ENCODE results near the gene SDK1. TPM values are rescaled to one million over a fixed set of nuclear protein-coding genes. Genes with fewer than 3 reads are reported as not detected.

Gene SDK1
- total RNA-seq, 2 donors from 2014 or later, result 19.8 to 32.4 TPM

GRCh38 chr7:3436746-3437145 is 135.7 kb downstream of the SDK1 start:
- no peak overlapping the region for H3K4me3 ChIP-seq
- ATAC-seq, result no peak
- no peaks in the 10 kb centered on the region for H3K27me3 ChIP-seq
- H3K27ac ChIP-seq, result no peak overlapping the region
- H3K36me3 ChIP-seq (replicated peaks in 1 of 2; ENCODE audit: insufficient read depth in 1 of 2, low read depth in 2 of 2), result no peaks in the 10 kb centered on the region
- TF ChIP-seq CTCF (IDR thresholded peaks at IDR 0.05), result no peak
- TF ChIP-seq POLR2A (IDR thresholded peaks at IDR 0.05), result no peak
- intact Hi-C loops (cut with DNase I), result no loop called here
- no peaks in the 10 kb centered on the region for H3K9me3 ChIP-seq
- no peak for DNase-seq
- H3K4me1 ChIP-seq, result peaks cover 6% of the 10 kb centered on the region
- WGBS, 2 donors, result 73 to 84% methylated on average over 5 of the region's 5 CpGs

GRCh38 chr7:3437467-3437866 is 136.4 kb downstream of the SDK1 start:
- no peak overlapping the region for H3K4me3 ChIP-seq
- DNase-seq (no peak), ATAC-seq (no peak)
- WGBS, 2 donors, result 90 to 94% methylated on average over 6 of the region's 6 CpGs
- H3K27me3 ChIP-seq, result no peaks in the 10 kb centered on the region
- H3K27ac ChIP-seq, result no peak overlapping the region
- peaks cover 6% of the 10 kb centered on the region for H3K4me1 ChIP-seq
- H3K36me3 ChIP-seq (replicated peaks in 1 of 2; ENCODE audit: insufficient read depth in 1 of 2, low read depth in 2 of 2), result no peaks in the 10 kb centered on the region
- intact Hi-C loops (cut with DNase I), result no loop called here
- TF ChIP-seq POLR2A (IDR thresholded peaks at IDR 0.05) (no peak), CTCF (IDR thresholded peaks at IDR 0.05) (no peak)
- no peaks in the 10 kb centered on the region for H3K9me3 ChIP-seq

GRCh38 chr7:3438352-3438751 is 137.3 kb downstream of the SDK1 start:
- Histone ChIP-seq H3K4me3 (no peak overlapping the region), H3K27me3 (no peaks in the 10 kb centered on the region), H3K9me3 (no peaks in the 10 kb centered on the region), H3K4me1 (peaks cover 6% of the 10 kb centered on the region), H3K36me3 (replicated peaks in 1 of 2; ENCODE audit: insufficient read depth in 1 of 2, low read depth in 2 of 2) (no peaks in the 10 kb centered on the region), H3K27ac (no peak overlapping the region)
- no peak for DNase-seq
- no peak for TF ChIP-seq CTCF (IDR thresholded peaks at IDR 0.05)
- no peak for TF ChIP-seq POLR2A (IDR thresholded peaks at IDR 0.05)
- ATAC-seq, result no peak
- intact Hi-C loops (cut with DNase I), result no loop called here
- 87% methylated on average over 4 of the region's 4 CpGs for WGBS, 2 donors

- peaks cover 6% of the 10 kb centered on the region for H3K4me1 ChIP-seq
- H3K27me3 ChIP-seq, result no peaks in the 10 kb centered on the region
- intact Hi-C loops (cut with DNase I), result no loop called here
- H3K4me3 ChIP-seq, result no peak overlapping the region
- TF ChIP-seq POLR2A (IDR thresholded peaks at IDR 0.05) (no peak), CTCF (IDR thresholded peaks at IDR 0.05) (no peak)
- H3K36me3 ChIP-seq (replicated peaks in 1 of 2; ENCODE audit: insufficient read depth in 1 of 2, low read depth in 2 of 2), result no peaks in the 10 kb centered on the region
- no peak for DNase-seq
- no peak overlapping the region for H3K27ac ChIP-seq
- no peak for ATAC-seq
- 84 to 90% methylated on average over 3 of the region's 3 CpGs for WGBS, 2 donors
- no peaks in the 10 kb centered on the region for H3K9me3 ChIP-seq
Measured at GRCh38 chr7:3439333-3440030, 138.4 kb downstream of the SDK1 start.

- Histone ChIP-seq H3K9me3 (no peaks in the 10 kb centered on the region), H3K4me3 (no peak overlapping the region), H3K4me1 (peaks cover 6% of the 10 kb centered on the region), H3K36me3 (replicated peaks in 1 of 2; ENCODE audit: insufficient read depth in 1 of 2, low read depth in 2 of 2) (no peaks in the 10 kb centered on the region), H3K27ac (no peak overlapping the region), H3K27me3 (no peaks in the 10 kb centered on the region)
- no peak for DNase-seq
- no peak for ATAC-seq
- no peak for TF ChIP-seq CTCF (IDR thresholded peaks at IDR 0.05)
- TF ChIP-seq POLR2A (IDR thresholded peaks at IDR 0.05), result no peak
- 43 to 88% methylated on average over 2 of the region's 2 CpGs for whole genome bisulfite sequencing, 2 donors
- intact Hi-C loops (cut with DNase I), result no loop called here
Measured at GRCh38 chr7:3440509-3440908, 139.5 kb downstream of the SDK1 start.

All from body of pancreas (tissue), 4 donors.